ENCODE results near the gene BICRAL.
"Not testable (repeated sequence)": the region's sequence is repeated elsewhere in the genome, so short reads cannot be mapped to it uniquely, and the experiment has no call there.

The BICRAL gene

GRCh38 chr6:42795651-42796050, 13.8 kb downstream of the BICRAL start:
- DNase-seq (ENCODE audit: low spot score) = no peak

- no peak for DNase-seq (ENCODE audit: low spot score)
These were observed 14.3 kb downstream of the BICRAL start for GRCh38 chr6:42796171-42796570.

GRCh38 chr6:42797696-42798095, 15.8 kb downstream of the BICRAL start:
- DNase-seq (ENCODE audit: low spot score) = not testable (repeated sequence)

GRCh38 chr6:42805297-42805861, 23.5 kb downstream of the BICRAL start:
- no peak for DNase-seq (ENCODE audit: low spot score)

- DNase-seq (ENCODE audit: low spot score) = not testable (repeated sequence)
These were observed 24.5 kb downstream of the BICRAL start for GRCh38 chr6:42806359-42806758.

GRCh38 chr6:42808492-42809483, 26.9 kb downstream of the BICRAL start:
- no peak for DNase-seq (ENCODE audit: low spot score)

- DNase-seq (ENCODE audit: low spot score) = no peak
These were observed 31.3 kb downstream of the BICRAL start for GRCh38 chr6:42813074-42813645.

GRCh38 chr6:42813906-42814444, 32.1 kb downstream of the BICRAL start:
- no peak for DNase-seq (ENCODE audit: low spot score)

GRCh38 chr6:42815726-42816125, 33.9 kb downstream of the BICRAL start:
- DNase-seq (ENCODE audit: low spot score) = not testable (repeated sequence)

- no peak for DNase-seq (ENCODE audit: low spot score)
These were observed 36.1 kb downstream of the BICRAL start for GRCh38 chr6:42817907-42818306.

- no peak for DNase-seq (ENCODE audit: low spot score)
These were observed 36.6 kb downstream of the BICRAL start for GRCh38 chr6:42818416-42818815.

GRCh38 chr6:42818878-42819277, 37.0 kb downstream of the BICRAL start:
- DNase-seq (ENCODE audit: low spot score) = no peak

GRCh38 chr6:42819803-42820511, 38.1 kb downstream of the BICRAL start:
- DNase-seq (ENCODE audit: low spot score) = no peak

- no peak for DNase-seq (ENCODE audit: low spot score)
These were observed 38.9 kb downstream of the BICRAL start for GRCh38 chr6:42820512-42821340.

- no peak for DNase-seq (ENCODE audit: low spot score)
These were observed 39.5 kb downstream of the BICRAL start for GRCh38 chr6:42821341-42821668.

- no peak for DNase-seq (ENCODE audit: low spot score)
These were observed 40.0 kb downstream of the BICRAL start for GRCh38 chr6:42821846-42822245.

- DNase-seq (ENCODE audit: low spot score) = no peak
These were observed 47.8 kb downstream of the BICRAL start for GRCh38 chr6:42829561-42830092.

- DNase-seq (ENCODE audit: low spot score) = no peak
These were observed 49.4 kb downstream of the BICRAL start for GRCh38 chr6:42831237-42831636.

GRCh38 chr6:42834056-42834455, 52.2 kb downstream of the BICRAL start:
- no peak for DNase-seq (ENCODE audit: low spot score)

- peak; percentile 72 for DNase-seq (ENCODE audit: low spot score)
These were observed 60.2 kb downstream of the BICRAL start for GRCh38 chr6:42841844-42842584.
